HEK293 (cell line): ENCODE data around the gene KLHL17.

Source experiments
- HOXC10 ChIP-seq: sonication (generic); formaldehyde crosslinking; IDR thresholded peaks from 2 replicates; pipeline ENCODE4 v1.8.1; 2023; ENCODE audit warnings: mild to moderate bottlenecking, missing genetic modification reagents
- OSR2 ChIP-seq: fragments of 450-650 bp; formaldehyde crosslinking; IDR thresholded peaks from 2 replicates; pipeline ENCODE4 v1.5.1; 2016; ENCODE audit warnings: missing biosample characterization, missing genetic modification characterization
- REST ChIP-seq: fragments of 450-650 bp; formaldehyde crosslinking; IDR thresholded peaks from 2 replicates; pipeline ENCODE4 v1.5.1; 2016; ENCODE audit warnings: missing biosample characterization, missing genetic modification characterization
- YY2 ChIP-seq: fragments of 450-650 bp; formaldehyde crosslinking; IDR thresholded peaks from 2 replicates; pipeline ENCODE4 v1.5.1; 2016; ENCODE audit warnings: missing biosample characterization, missing genetic modification characterization
- ZBTB10 ChIP-seq: fragments of 450-650 bp; formaldehyde crosslinking; IDR thresholded peaks from 2 replicates; pipeline ENCODE4 v1.5.1; 2016; ENCODE audit warnings: missing biosample characterization, missing genetic modification characterization
- ZBTB11 ChIP-seq: fragments of 450-650 bp; formaldehyde crosslinking; conservative IDR thresholded peaks from 2 replicates; pipeline ENCODE4 v1.5.1; 2016; ENCODE audit warnings: low read depth, missing biosample characterization, missing genetic modification characterization
- ZNF10 ChIP-seq: fragments of 450-650 bp; formaldehyde crosslinking; IDR thresholded peaks from 2 replicates; pipeline ENCODE4 v1.5.1; 2017; ENCODE audit warnings: missing biosample characterization, missing genetic modification characterization
- ZNF133 ChIP-seq: fragments of 450-650 bp; formaldehyde crosslinking; IDR thresholded peaks from 2 replicates; pipeline ENCODE4 v1.5.1; 2016; ENCODE audit warnings: missing biosample characterization, missing genetic modification characterization
- ZNF146 ChIP-seq: fragments of 450-650 bp; formaldehyde crosslinking; IDR thresholded peaks from 2 replicates; pipeline ENCODE4 v1.5.1; 2016; ENCODE audit warnings: missing biosample characterization, missing genetic modification characterization
- ZNF169 ChIP-seq: fragments of 450-650 bp; formaldehyde crosslinking; IDR thresholded peaks from 2 replicates; pipeline ENCODE4 v1.5.1; 2016; ENCODE audit warnings: missing biosample characterization, missing genetic modification characterization
- ZNF18 ChIP-seq: fragments of 450-650 bp; formaldehyde crosslinking; IDR thresholded peaks from 2 replicates; pipeline ENCODE4 v1.5.1; 2016; ENCODE audit warnings: missing biosample characterization, missing genetic modification characterization
- ZNF2 ChIP-seq: fragments of 450-650 bp; formaldehyde crosslinking; IDR thresholded peaks from 2 replicates; pipeline ENCODE4 v1.5.1; 2016; ENCODE audit warnings: missing biosample characterization, missing genetic modification characterization
- ZNF280C ChIP-seq: fragments of 450-650 bp; formaldehyde crosslinking; IDR thresholded peaks from 2 replicates; pipeline ENCODE4 v1.5.1; 2016; ENCODE audit warnings: missing biosample characterization, missing genetic modification characterization
- ZNF302 ChIP-seq: fragments of 450-650 bp; formaldehyde crosslinking; IDR thresholded peaks from 2 replicates; pipeline ENCODE4 v1.5.1; 2016; ENCODE audit warnings: missing biosample characterization, missing genetic modification characterization, low read depth
- ZNF335 ChIP-seq: fragments of 450-650 bp; formaldehyde crosslinking; conservative IDR thresholded peaks from 2 replicates; pipeline ENCODE4 v1.5.1; 2016; ENCODE audit warnings: missing biosample characterization, missing genetic modification characterization
- ZNF350 ChIP-seq: fragments of 450-650 bp; formaldehyde crosslinking; IDR thresholded peaks from 2 replicates; pipeline ENCODE4 v1.5.0; 2017; ENCODE audit warnings: missing biosample characterization, mild to moderate bottlenecking, missing genetic modification characterization
- ZNF366 ChIP-seq: fragments of 450-650 bp; formaldehyde crosslinking; conservative IDR thresholded peaks from 2 replicates; pipeline ENCODE4 v1.5.1; 2016; ENCODE audit warnings: missing biosample characterization, missing genetic modification characterization
- ZNF623 ChIP-seq: fragments of 450-650 bp; formaldehyde crosslinking; IDR thresholded peaks from 2 replicates; pipeline ENCODE4 v1.5.1; 2016; ENCODE audit warnings: missing biosample characterization, missing genetic modification characterization
- ZNF624 ChIP-seq: fragments of 450-650 bp; formaldehyde crosslinking; IDR thresholded peaks from 2 replicates; pipeline ENCODE4 v1.5.1; 2017; ENCODE audit warnings: missing biosample characterization, missing genetic modification characterization
- ZNF777 ChIP-seq: fragments of 450-650 bp; formaldehyde crosslinking; IDR thresholded peaks from 2 replicates; pipeline ENCODE4 v1.5.1; 2017; ENCODE audit warnings: missing biosample characterization, missing genetic modification characterization, borderline replicate concordance
- ZNF830 ChIP-seq: fragments of 450-650 bp; IDR thresholded peaks from 2 replicates; pipeline ENCODE4 v1.5.0; 2018; ENCODE audit warnings: missing biosample characterization, missing genetic modification characterization, low read depth, mild to moderate bottlenecking, moderate library complexity
- TF ChIP-seq, protein P1 (sequence below): fragments of 450-650 bp; formaldehyde crosslinking; IDR thresholded peaks from 2 replicates; pipeline ENCODE4 v1.5.1; 2016; ENCODE audit warnings: missing biosample characterization, missing genetic modification characterization
- TF ChIP-seq, protein P2 (sequence below): fragments of 450-650 bp; formaldehyde crosslinking; IDR thresholded peaks from 2 replicates; pipeline ENCODE4; 2016; ENCODE audit warnings: missing biosample characterization, missing genetic modification characterization

KLHL17 gene

DNA sequence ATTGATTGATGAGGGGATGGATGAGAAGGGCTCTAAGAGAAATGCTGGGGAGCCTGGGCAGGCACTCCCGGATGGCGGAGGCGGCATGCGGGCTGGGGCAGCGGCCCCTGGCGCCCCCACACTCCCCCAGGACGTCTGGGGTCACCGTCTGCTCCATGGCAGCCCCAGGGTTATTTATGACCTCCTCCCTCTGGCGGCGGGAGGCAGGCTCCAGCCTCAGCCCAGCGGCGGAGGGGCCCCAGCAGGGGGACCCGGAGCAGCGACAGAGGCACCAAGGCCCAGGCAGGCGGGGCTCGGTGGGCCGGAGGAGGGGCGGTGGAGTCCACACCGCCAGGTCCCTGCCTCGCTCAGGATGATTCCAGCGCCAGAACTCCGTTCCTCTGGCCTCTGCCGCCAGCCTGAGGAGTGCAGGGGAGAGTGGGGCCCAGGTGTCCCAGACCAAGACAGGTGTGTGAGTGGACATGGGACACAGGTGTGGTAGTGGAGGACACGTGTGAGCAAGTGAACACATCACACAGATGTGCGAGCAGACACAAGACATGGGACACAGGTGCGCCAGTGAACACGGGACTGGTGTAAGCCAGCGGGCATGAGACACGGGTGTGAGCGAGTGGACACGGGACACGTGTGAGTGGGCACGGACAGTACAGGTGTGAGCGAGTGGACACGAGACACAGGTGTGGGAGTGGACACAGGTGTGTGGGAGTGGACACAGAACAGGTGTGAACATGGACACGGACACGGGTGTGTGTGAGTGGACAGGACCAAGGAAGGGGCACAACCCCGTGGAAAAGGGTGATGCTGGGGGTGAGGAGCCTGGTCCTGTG lies 39.2 kb upstream of the KLHL17 start (continued):
- TF ChIP-seq ZNF280C (tag by site-specific recombination) (no peak), ZNF18 (tag by site-specific recombination) (peak; percentile 95), ZBTB10 (tag by site-specific recombination) (peak; percentile 67; the same call in 1 of the 2 replicates), ZNF624 (tag by site-specific recombination) (no peak), YY2 (tag by site-specific recombination) (no peak), ZNF335 (tag by site-specific recombination) (0 out of 2 replicates have a peak, but pooled peaks have one; percentile 28), ZNF830 (no peak), ZNF623 (tag by site-specific recombination) (peak; percentile 12; the same call in 1 of the 2 replicates), ZNF366 (tag by site-specific recombination) (no peak), ZNF302 (tag by site-specific recombination) (no peak), ZNF2 (tag by site-specific recombination) (peak; percentile 85), ZNF350 (no peak), ZNF133 (tag by site-specific recombination) (no peak), ZNF10 (tag by site-specific recombination) (no peak), ZNF146 (tag by site-specific recombination) (no peak; the same call in 1 of the 2 replicates), REST (tag by site-specific recombination) (peak; percentile 47; the same call in 1 of the 2 replicates), HOXC10 (CRISPR knock-in tag) (no peak), OSR2 (tag by site-specific recombination) (peak; percentile 32; the same call in 1 of the 2 replicates), ZBTB11 (peak; percentile 44; the same call in 1 of the 2 replicates), ZNF169 (no peak), ZNF777 (tag by site-specific recombination) (no peak)
- TF ChIP-seq, protein P1, sequence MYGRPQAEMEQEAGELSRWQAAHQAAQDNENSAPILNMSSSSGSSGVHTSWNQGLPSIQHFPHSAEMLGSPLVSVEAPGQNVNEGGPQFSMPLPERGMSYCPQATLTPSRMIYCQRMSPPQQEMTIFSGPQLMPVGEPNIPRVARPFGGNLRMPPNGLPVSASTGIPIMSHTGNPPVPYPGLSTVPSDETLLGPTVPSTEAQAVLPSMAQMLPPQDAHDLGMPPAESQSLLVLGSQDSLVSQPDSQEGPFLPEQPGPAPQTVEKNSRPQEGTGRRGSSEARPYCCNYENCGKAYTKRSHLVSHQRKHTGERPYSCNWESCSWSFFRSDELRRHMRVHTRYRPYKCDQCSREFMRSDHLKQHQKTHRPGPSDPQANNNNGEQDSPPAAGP (tag by site-specific recombination): peak; percentile 93
- TF ChIP-seq, protein P2, sequence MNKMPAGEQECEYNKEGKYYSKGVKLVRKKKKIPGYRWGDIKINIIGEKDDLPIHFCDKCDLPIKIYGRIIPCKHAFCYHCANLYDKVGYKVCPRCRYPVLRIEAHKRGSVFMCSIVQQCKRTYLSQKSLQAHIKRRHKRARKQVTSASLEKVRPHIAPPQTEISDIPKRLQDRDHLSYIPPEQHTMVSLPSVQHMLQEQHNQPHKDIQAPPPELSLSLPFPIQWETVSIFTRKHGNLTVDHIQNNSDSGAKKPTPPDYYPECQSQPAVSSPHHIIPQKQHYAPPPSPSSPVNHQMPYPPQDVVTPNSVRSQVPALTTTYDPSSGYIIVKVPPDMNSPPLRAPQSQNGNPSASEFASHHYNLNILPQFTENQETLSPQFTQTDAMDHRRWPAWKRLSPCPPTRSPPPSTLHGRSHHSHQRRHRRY: no peak
